Bronchial smooth muscle cell (primary cell): ENCODE data around the gene ETDA. TPM values are rescaled to one million over a fixed set of nuclear protein-coding genes. Genes with fewer than 3 reads are reported as not detected.

ENCODE experiments used
- total RNA-seq: library from RNA; depleted of rRNA; stranded (reverse); fragments of >200 nt; gene quantifications from 2 replicates; pipeline ENCODE4 v1.2.1, GENCODE V29; 2014

Gene ETDA
- not detected in 2 replicates for total RNA-seq

DNA sequence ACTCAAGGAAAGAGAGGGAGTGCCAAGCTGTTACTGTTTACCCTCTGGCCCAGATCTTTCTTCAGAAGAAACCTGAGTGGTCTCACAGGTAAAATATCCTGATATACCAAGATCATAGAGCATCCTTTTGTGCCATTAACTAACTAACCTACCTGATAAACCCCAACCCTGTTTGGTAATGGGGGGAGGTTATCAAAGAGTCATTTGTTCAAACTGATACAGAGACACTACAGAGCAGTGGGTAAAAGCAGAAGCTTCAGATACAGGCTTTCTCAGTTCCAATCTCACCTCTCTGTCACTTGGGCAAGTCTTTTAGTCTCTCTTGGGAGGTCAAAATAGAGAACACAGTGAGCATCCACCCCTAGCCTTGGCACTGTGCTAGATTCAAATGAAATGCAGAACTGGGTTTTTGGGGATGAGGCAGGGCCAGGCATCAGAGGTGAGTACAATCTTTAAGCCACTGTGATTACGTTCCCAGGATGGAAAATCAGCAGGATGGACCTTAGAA, at the start of gene ETDA:
Gene ETDA, plus strand, starts transcription at position 51 of the 508 bp plus-strand sequence. CDS start 1,216 bp downstream, outside the sequence.

Other genes starting within 250 kb of the ETDA start
- 2.9 and 4.1 TPM in 2 replicates for gene RTL8B, start 229.5 kb upstream of the ETDA start, total RNA-seq
- 45.9 and 46.7 TPM in 2 replicates for gene RTL8C, start 219.7 kb upstream of the ETDA start, total RNA-seq
- 4.1 and 4.6 TPM in 2 replicates for gene RTL8A, start 199.9 kb upstream of the ETDA start, total RNA-seq
- 0.63 and 1.0 TPM in 2 replicates for gene SMIM10L2B, start 153.3 kb upstream of the ETDA start, total RNA-seq
- gene ETDB, start 131.5 kb upstream of the ETDA start, total RNA-seq: not detected in 2 replicates
- not detected in 2 replicates for gene CT55, start 80.7 kb upstream of the ETDA start, total RNA-seq
- gene ETDC, start 57.4 kb downstream of the ETDA start, total RNA-seq: not detected in 2 replicates
- gene ZNF75D, start 92.0 kb downstream of the ETDA start, total RNA-seq: 9.0 and 12.6 TPM in 2 replicates
- 4.7 and 10.2 TPM in 2 replicates for gene ZNF449, start 92.7 kb downstream of the ETDA start, total RNA-seq
- 0.17 and 1.7 TPM in 2 replicates for gene SMIM10L2A, start 169.9 kb downstream of the ETDA start, total RNA-seq